Mucosa of descending colon (tissue), 3 donors: ENCODE results near the gene OR10G2. TPM values are rescaled to one million over a fixed set of nuclear protein-coding genes. Genes with fewer than 3 reads are reported as not detected.
"Not testable (repeated sequence)": the region's sequence is repeated elsewhere in the genome, so short reads cannot be mapped to it uniquely, and the experiment has no call there.

ENCODE experiments used
- ATAC-seq: fragments of 200-7000 bp; cut with Tn5 transposase; one replicate; pipeline ENCODE4 v1.9.1; 2020; ENCODE audit warnings: mild to moderate bottlenecking, moderate library complexity
- DNase-seq, 3 donors: peaks; one replicate each; pipeline ENCODE4 v3.0.0-alpha.2; 2020
- H3K36me3 ChIP-seq: fragments of 200-600 bp; one replicate; pipeline ENCODE4 v1.8.0; 2021; ENCODE audit warnings: low read depth, mild to moderate bottlenecking
- H3K4me1 ChIP-seq: fragments of 200-600 bp; one replicate; pipeline ENCODE4 v1.8.0; 2021; ENCODE audit warnings: low read depth, mild to moderate bottlenecking
- H3K4me3 ChIP-seq: fragments of 200-600 bp; one replicate; pipeline ENCODE4 v1.8.0; 2021; ENCODE audit warnings: mild to moderate bottlenecking
- H3K9me3 ChIP-seq: fragments of 200-600 bp; one replicate; pipeline ENCODE4 v1.8.0; 2021; ENCODE audit warnings: mild to moderate bottlenecking
- CTCF ChIP-seq: fragments of 200-600 bp; IDR thresholded peaks from one replicate; pipeline ENCODE4 v1.8.0; 2022; ENCODE audit warnings: antibody characterized with exemption, mild to moderate bottlenecking
- intact Hi-C, 2 donors: fragments of 100-400 bp; cut with DNase I in 1 of 2; cut with micrococcal nuclease in 1 of 2; formaldehyde crosslinking; loops; one replicate each; pipeline versions ENCODE4 v1.11.0 to v1.11.1; 2022; cut with DNase I, micrococcal nuclease
- total RNA-seq, 3 donors: library from RNA; stranded (reverse); fragmentation: NEBNext Ultra II Directional in 2 of 3; extraction: Animal tissue kit (Norgen Biotek cat#: 25700) in 2 of 3; gene quantifications; one replicate each; pipeline versions ENCODE4 v1.2.1 to v1.2.4, GENCODE V29; 2021 to 2023
- donor health status: DM: no; HTN: no; CAD: no; lungs with moderate emphysema.
- donor health status: DM: no; HTN: no; CAD: no.
- donor health status: DM: no; HTN: yes; CAD: no.

The OR10G2 gene
- total RNA-seq, 3 donors from 2014 or later: not detected

- TF ChIP-seq CTCF: no peak
- H3K4me1 ChIP-seq: no peaks in the 10 kb centered on the region
- H3K36me3 ChIP-seq: no peaks in the 10 kb centered on the region
- DNase-seq (no peak), ATAC-seq (no peak)
- intact Hi-C loops: no loop called here
- H3K4me3 ChIP-seq: no peak overlapping the region
- no peaks in the 10 kb centered on the region for H3K9me3 ChIP-seq
Observed at GRCh38 chr14:21626491-21627230, 8.1 kb downstream of the OR10G2 start.

- DNase-seq: no peak
- Histone ChIP-seq H3K4me3 (no peak overlapping the region), H3K36me3 (no peaks in the 10 kb centered on the region), H3K9me3 (no peaks in the 10 kb centered on the region), H3K4me1 (no peaks in the 10 kb centered on the region)
- intact Hi-C loops: no loop called here
- ATAC-seq: no peak
- no peak for TF ChIP-seq CTCF
Observed at GRCh38 chr14:21617614-21618013, 17.1 kb downstream of the OR10G2 start.

- Histone ChIP-seq H3K4me1 (no peaks in the 10 kb centered on the region), H3K9me3 (no peaks in the 10 kb centered on the region), H3K4me3 (no peak overlapping the region), H3K36me3 (no peaks in the 10 kb centered on the region)
- no peak for DNase-seq
- TF ChIP-seq CTCF: no peak
- ATAC-seq: no peak
- intact Hi-C loops: no loop called here
Observed at GRCh38 chr14:21614240-21614639, 20.5 kb downstream of the OR10G2 start.

- Histone ChIP-seq H3K4me1 (no peaks in the 10 kb centered on the region), H3K36me3 (no peaks in the 10 kb centered on the region), H3K9me3 (no peaks in the 10 kb centered on the region), H3K4me3 (no peak overlapping the region)
- no peak for DNase-seq
- TF ChIP-seq CTCF: no peak
- ATAC-seq: no peak
- intact Hi-C loops: no loop called here
Observed at GRCh38 chr14:21612324-21612723, 22.4 kb downstream of the OR10G2 start.

GRCh38 chr14:21602181-21602580, 32.6 kb downstream of the OR10G2 start:
- H3K4me3 ChIP-seq, H3K36me3 ChIP-seq, H3K9me3 ChIP-seq, intact Hi-C loops, DNase-seq, H3K4me1 ChIP-seq, ATAC-seq: not testable (repeated sequence)

- no peak for DNase-seq
- Histone ChIP-seq H3K4me1 (no peaks in the 10 kb centered on the region), H3K36me3 (no peaks in the 10 kb centered on the region), H3K4me3 (no peak overlapping the region), H3K9me3 (peaks cover 17% of the 10 kb centered on the region)
- no peak for TF ChIP-seq CTCF
- intact Hi-C loops: no loop called here
- no peak for ATAC-seq
Observed at GRCh38 chr14:21589317-21589716, 45.4 kb downstream of the OR10G2 start.

Other genes starting within 250 kb of the OR10G2 start
- gene CHD8, start 178.8 kb downstream of the OR10G2 start, total RNA-seq: 10 to 100 TPM; 54.3 to 69.1 (median 60.5) TPM
- gene RAB2B, start 158.0 kb downstream of the OR10G2 start, total RNA-seq: 10 to 100 TPM; 18.9 to 29.1 (median 19.1) TPM
- gene TOX4, start 157.7 kb downstream of the OR10G2 start, total RNA-seq: 10 to 100 TPM; 72.9 to 91.6 (median 78.4) TPM
- gene METTL3, start 123.6 kb downstream of the OR10G2 start, total RNA-seq: 10 to 100 TPM; 33.8 to 43.6 (median 34.6) TPM
- 10 to 100 TPM in 1 of 3 donors, 1 to 10 TPM in 2; 1.0 to 25.6 (median 1.2) TPM for gene SALL2, start 108.6 kb downstream of the OR10G2 start, total RNA-seq
- not detected for gene OR10G3, start 54.9 kb downstream of the OR10G2 start, total RNA-seq
- not detected for gene OR4E2, start 18.9 kb upstream of the OR10G2 start, total RNA-seq
- not detected for gene OR4E1, start 38.9 kb upstream of the OR10G2 start, total RNA-seq